SK-N-MC (cell line): ENCODE results near the gene GPM6B.
"Not testable (repeated sequence)": the region's sequence is repeated elsewhere in the genome, so short reads cannot be mapped to it uniquely, and the experiment has no call there.

Source experiments
- EZH2 ChIP-seq: fragments of 200-600 bp; sonication (generic); IDR thresholded peaks from one replicate; pipeline ENCODE4 v1.6.1; 2017; ENCODE audit warnings: antibody characterized with exemption
- FOXP2 ChIP-seq: optimal IDR thresholded peaks from 2 replicates; pipeline ENCODE3; 2011; ENCODE audit warnings: mild to moderate bottlenecking, moderate library complexity; ENCODE audit not compliant: insufficient read depth; ENCODE audit errors: extremely low read length, control extremely low read depth
- POLR2AphosphoS5 ChIP-seq: IDR thresholded peaks from 2 replicates; pipeline ENCODE4 v1.6.1; 2012; ENCODE audit warnings: mild to moderate bottlenecking, low read depth, low read length, borderline replicate concordance

DNA sequence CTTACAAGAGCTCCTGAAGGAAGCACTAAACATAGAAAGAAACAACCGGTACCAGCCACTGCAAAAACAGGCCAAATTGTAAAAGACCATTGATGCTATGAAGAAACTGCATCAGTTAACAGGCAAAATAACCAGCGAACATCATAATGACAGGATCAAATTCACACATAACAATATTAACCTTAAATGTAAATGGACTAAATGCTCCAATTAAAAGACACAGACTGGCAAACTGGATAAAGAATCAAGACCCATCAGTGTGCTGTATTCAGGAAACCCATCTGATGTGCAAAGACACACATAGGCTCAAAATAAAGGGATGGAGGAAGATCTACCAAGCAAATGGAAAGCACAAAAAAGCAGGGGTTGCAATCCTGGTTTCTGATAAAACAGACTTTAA is 90.3 kb downstream of the GPM6B start:
- TF ChIP-seq EZH2, FOXP2, POLR2AphosphoS5: not testable (repeated sequence)
